HepG2 (cell line): ENCODE results near the gene ANKRD2. TPM values are rescaled to one million over a fixed set of nuclear protein-coding genes. Genes with fewer than 3 reads are reported as not detected.

Source experiments
- ATAC-seq: fragments of 200-7000 bp; cut with Tn5 transposase; 3 replicates; pipeline ENCODE4 v1.9.1; 2020; ENCODE audit warnings: mild to moderate bottlenecking, moderate library complexity
- BruUV-seq: library from RNA; stranded (reverse); fragments of 400-500 nt; replicated peaks from 2 replicates; lab custom pipeline; 2021; lab: Mats Ljungman, UMichigan
- CTCF ChIA-PET: fragments of 300-600 bp; formaldehyde crosslinking; extraction: SDS; loops from one replicate; lab custom pipeline; 2021; ENCODE audit warnings: low total read pairs, inconsistent platforms, low intra/inter-chr PET ratio; lab: Yijun Ruan, JAX
- POLR2A ChIA-PET: fragments of 350-600 bp; sonication (Branson Sonifier 250); formaldehyde crosslinking; loops from one replicate; lab custom pipeline; 2020; ENCODE audit warnings: antibody characterized with exemption, inconsistent platforms; lab: Yijun Ruan, JAX
- DNase-seq: peaks from one replicate; pipeline ENCODE4 v3.0.0-alpha.2; 2015; ENCODE audit warnings: low spot score
- FAIRE-seq: peaks from 3 replicates; lab custom pipeline; 2011; peaks lifted over from hg19 to GRCh38; lab: Jason Lieb, UNC
- H2AFZ ChIP-seq: one replicate; pipeline ENCODE4 v1.6.1; 2011; ENCODE audit warnings: low read length, inconsistent platforms
- H3K27ac ChIP-seq: fragments of 300-600 bp; 3 replicates; pipeline ENCODE4 v1.8.0; 2011; ENCODE audit warnings: mixed run types, mild to moderate bottlenecking, mixed read lengths, low read length, inconsistent platforms; ENCODE audit not compliant: insufficient read depth; ENCODE audit errors: extremely low read length
- H3K27me3 ChIP-seq, 2 experiments: fragments of 200-600 bp in 1 of 2; 2 replicates in 1 of 2; 3 replicates in 1 of 2; pipeline versions ENCODE4 v1.6.0 to v1.8.0; 2011; ENCODE audit warnings: low read length in 2 of 2, mild to moderate bottlenecking in 2 of 2, moderate library complexity in 2 of 2, inconsistent platforms in 1 of 2; ENCODE audit not compliant: insufficient read depth in 2 of 2, control insufficient read depth in 1 of 2
- H3K36me3 ChIP-seq, 2 experiments: fragments of 200-600 bp in 1 of 2; replicated peaks in 1 of 2; 2 replicates in 1 of 2; 3 replicates in 1 of 2; pipeline versions ENCODE4 v1.5.1 to v1.8.0; 2011; ENCODE audit warnings: low read length in 2 of 2, inconsistent platforms in 1 of 2; ENCODE audit not compliant: insufficient read depth in 2 of 2, control insufficient read depth in 1 of 2
- H3K4me1 ChIP-seq: 2 replicates; pipeline ENCODE4 v1.5.1; 2012; ENCODE audit warnings: low read length, inconsistent platforms; ENCODE audit not compliant: insufficient read depth
- H3K4me2 ChIP-seq: 2 replicates; pipeline ENCODE4 v1.6.0; 2011; ENCODE audit warnings: low read depth, low read length, inconsistent platforms
- H3K4me3 ChIP-seq, 3 experiments: fragments of 200-600 bp in 1 of 3; sonication (generic), shearing (Covaris generic) in 1 of 3; replicated peaks in 1 of 3; 2 replicates each; pipeline ENCODE4 v1.5.1; 2011 to 2016; ENCODE audit warnings: low read length in 3 of 3, inconsistent platforms in 2 of 3, low read depth in 2 of 3, mild to moderate bottlenecking in 2 of 3, control low read depth in 1 of 3, mixed read lengths in 1 of 3; ENCODE audit not compliant: insufficient read depth in 1 of 3
- H3K79me2 ChIP-seq: one replicate; pipeline ENCODE4 v1.6.1; 2011; ENCODE audit warnings: low read length, inconsistent platforms; ENCODE audit not compliant: insufficient read depth
- H3K9ac ChIP-seq: 2 replicates; pipeline ENCODE4 v1.6.0; 2011; ENCODE audit warnings: mild to moderate bottlenecking, low read depth, low read length, inconsistent platforms; ENCODE audit not compliant: insufficient read depth
- H3K9me3 ChIP-seq: 2 replicates; pipeline ENCODE4 v1.5.1; 2012; ENCODE audit warnings: mild to moderate bottlenecking, low read length
- H4K20me1 ChIP-seq: 2 replicates; pipeline ENCODE4 v1.6.0; 2011; ENCODE audit warnings: inconsistent platforms, mild to moderate bottlenecking, low read length, moderate library complexity; ENCODE audit not compliant: insufficient read depth
- BCL6 ChIP-seq: IDR thresholded peaks from 2 replicates; pipeline ENCODE4 v1.6.1; 2016; ENCODE audit warnings: missing genetic modification reagents, missing compliant biosample characterization
- IKZF5 ChIP-seq: IDR thresholded peaks from 2 replicates; pipeline ENCODE4 v1.6.1; 2018; ENCODE audit warnings: missing genetic modification reagents, mild to moderate bottlenecking, missing compliant biosample characterization
- ISX ChIP-seq: sonication (generic); formaldehyde crosslinking; conservative IDR thresholded peaks from 2 replicates; pipeline ENCODE4 v1.5.0; 2020; ENCODE audit warnings: missing genetic modification reagents
- MEIS2 ChIP-seq: sonication (generic); formaldehyde crosslinking; IDR thresholded peaks from 2 replicates; pipeline ENCODE4 v1.9.0; 2021; ENCODE audit warnings: mild to moderate bottlenecking, missing genetic modification reagents
- RAD51 ChIP-seq: fragments of 450-650 bp; IDR thresholded peaks from 2 replicates; pipeline ENCODE4 v1.6.1; 2016; ENCODE audit warnings: borderline replicate concordance
- SIX4 ChIP-seq: sonication (generic); formaldehyde crosslinking; IDR thresholded peaks from 2 replicates; pipeline ENCODE4 v1.4.0; 2020; ENCODE audit warnings: missing genetic modification reagents
- SMYD3 ChIP-seq: sonication (generic); formaldehyde crosslinking; IDR thresholded peaks from 2 replicates; pipeline ENCODE4 v1.8.1; 2023; ENCODE audit warnings: mild to moderate bottlenecking, missing genetic modification reagents
- SOX5 ChIP-seq: IDR thresholded peaks from 2 replicates; pipeline ENCODE4 v1.6.1; 2016; ENCODE audit warnings: borderline replicate concordance
- SPEN ChIP-seq: sonication (generic); formaldehyde crosslinking; IDR thresholded peaks from 2 replicates; pipeline ENCODE4 v1.5.1; 2020; ENCODE audit warnings: low read depth, mild to moderate bottlenecking, missing genetic modification reagents
- TGIF2 ChIP-seq: IDR thresholded peaks from 2 replicates; pipeline ENCODE4 v1.6.1; 2016; ENCODE audit warnings: control low read depth, missing compliant biosample characterization
- ZBTB43 ChIP-seq: sonication (generic); formaldehyde crosslinking; conservative IDR thresholded peaks from 2 replicates; pipeline ENCODE4 v1.4.0; 2020; ENCODE audit warnings: missing genetic modification reagents
- ZFAT ChIP-seq: sonication (generic); formaldehyde crosslinking; conservative IDR thresholded peaks from 2 replicates; pipeline ENCODE4 v1.8.1; 2023; ENCODE audit warnings: missing genetic modification reagents, inconsistent platforms
- ZFY ChIP-seq: sonication (generic); formaldehyde crosslinking; IDR thresholded peaks from 2 replicates; pipeline ENCODE4 v1.4.0; 2020; ENCODE audit warnings: missing genetic modification reagents
- ZNF205 ChIP-seq: IDR thresholded peaks from 2 replicates; pipeline ENCODE4 v1.6.1; 2018; ENCODE audit warnings: missing biosample characterization, missing genetic modification reagents
- ZNF34 ChIP-seq: sonication (generic); formaldehyde crosslinking; IDR thresholded peaks from 2 replicates; pipeline ENCODE4 v1.4.0; 2020; ENCODE audit warnings: mild to moderate bottlenecking, missing genetic modification reagents, borderline replicate concordance
- ZNF670 ChIP-seq: sonication (generic); formaldehyde crosslinking; IDR thresholded peaks from 2 replicates; pipeline ENCODE4 v1.8.0; 2022; ENCODE audit warnings: mild to moderate bottlenecking, missing genetic modification reagents, borderline replicate concordance
- ZNF737 ChIP-seq: sonication (generic); formaldehyde crosslinking; IDR thresholded peaks from 2 replicates; pipeline ENCODE4 v1.5.0; 2020; ENCODE audit warnings: missing genetic modification reagents, mild to moderate bottlenecking, borderline replicate concordance
- ZNF891 ChIP-seq: sonication (generic); formaldehyde crosslinking; IDR thresholded peaks from 2 replicates; pipeline ENCODE4 v1.5.0; 2020; ENCODE audit warnings: mild to moderate bottlenecking, missing genetic modification reagents
- WGBS: methylation state at CpG from one replicate; pipeline ENCODE4 v1.1.6; 2017; ENCODE audit warnings: low lambda C conversion rate; 5-methylcytosine and 5-hydroxymethylcytosine counted together
- in situ Hi-C: cut with HindIII; loops from 2 replicates; pipeline ENCODE4 v1.10.0; 2017; ENCODE audit warnings: low pct_unique_long_range_greater_than_20kb; ENCODE audit not compliant: extremely low pct_ligation_motif_present
- intact Hi-C: fragments of 100-400 bp; cut with micrococcal nuclease; formaldehyde crosslinking; loops from one replicate; pipeline ENCODE4 v1.10.0; 2022; ENCODE audit not compliant: unreplicated experiment
- polyA plus RNA-seq, 8 experiments: library from polyadenylated mRNA; depleted of rRNA in 3 of 8; stranded (reverse) in 7 of 8; unstranded in 1 of 8; fragments of >200 nt; fragmentation: Illumina TruSeq in 4 of 8; extraction: Trizol in 4 of 8; gene quantifications; 2 replicates each; pipeline versions ENCODE4 v1.2.1 to v1.2.3, GENCODE V29; 2011 to 2016; ENCODE audit warnings: low read depth in 4 of 8, missing spikeins in 1 of 8, mixed read lengths in 1 of 8; ENCODE audit not compliant: insufficient read depth in 1 of 8
- total RNA-seq, 5 experiments: library from RNA; depleted of rRNA; stranded (reverse); fragments of >200 nt; fragmentation: Illumina TruSeq; extraction: Trizol; gene quantifications; 2 replicates each; pipeline ENCODE4 v1.2.3, GENCODE V29; 2016; ENCODE audit warnings: low read depth in 1 of 5
- TF ChIP-seq, protein P1 (sequence below): sonication (generic); formaldehyde crosslinking; IDR thresholded peaks from 2 replicates; pipeline ENCODE4 v1.8.1; 2023; ENCODE audit warnings: missing genetic modification reagents, inconsistent platforms, borderline replicate concordance
- TF ChIP-seq, protein P2 (sequence below): sonication (generic); formaldehyde crosslinking; conservative IDR thresholded peaks from 2 replicates; pipeline ENCODE4 v1.8.1; 2023; ENCODE audit warnings: missing genetic modification reagents
- TF ChIP-seq, protein P3 (sequence below): sonication (generic); formaldehyde crosslinking; IDR thresholded peaks from 2 replicates; pipeline ENCODE4 v1.4.0; 2020; ENCODE audit warnings: low read depth, mild to moderate bottlenecking, missing genetic modification reagents

The ANKRD2 gene
- total and polyA plus RNA-seq, 2 of the 13 experiments (the other 11 are each of a cell fraction or from before 2014, with no cell fraction given): not detected

DNA sequence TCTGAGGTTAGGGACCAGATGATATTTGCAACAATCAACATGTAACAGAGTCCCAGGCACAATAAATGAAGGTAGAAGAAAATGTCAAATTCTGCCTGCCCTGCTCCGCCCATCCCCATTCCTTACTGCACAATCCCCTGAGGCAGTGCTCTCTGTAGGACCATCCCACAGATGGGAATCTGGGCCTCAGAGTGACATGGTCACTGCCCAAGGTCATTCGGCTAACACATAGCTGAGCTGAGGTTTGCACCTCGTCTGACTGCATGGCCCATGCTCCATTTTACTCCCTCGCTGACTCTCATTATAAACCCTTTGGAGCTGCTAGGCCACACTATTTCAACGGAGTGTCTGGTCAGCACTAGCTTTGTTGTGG is 12.8 kb downstream of the ANKRD2 start:
- Histone ChIP-seq H3K9me3 (no peaks in the 10 kb centered on the region), H4K20me1 (no peaks in the 10 kb centered on the region), H3K36me3 (no peaks in the 10 kb centered on the region; a peak in 1 of 5 replicates), H3K27ac (peak overlapping the region; percentile 69), H3K4me3 (peak overlapping the region in 1 of 3 experiments; percentile 72; a peak in 1 of 6 replicates), H3K79me2 (peaks cover 3% of the 10 kb centered on the region), H3K27me3 (peaks cover 0 to 8% of the 10 kb centered on the region in 2 experiments; a peak in 1 of 5 replicates), H3K4me2 (peak overlapping the region; percentile 91), H2AFZ (no peak overlapping the region), H3K9ac (no peak overlapping the region), H3K4me1 (peaks cover 72% of the 10 kb centered on the region)
- ATAC-seq: no peak
- peak; percentile 12 for FAIRE-seq
- DNase-seq: no peak
- ChIA-PET POLR2A (interaction anchor here (1.8 to 2.9 kb wide), 4 partner anchors 10 to 102 kb away, joined by 8 to 23 read pairs (median 12); partner anchors contain the start of genes ANKRD2 and AVPI1), CTCF (no interaction called here)
- no TSS peak for BruUV-seq
- in situ Hi-C loops (no loop called here), intact Hi-C loops (no loop called here)
- 47% methylated on average over 4 of the region's 5 CpGs for WGBS
- TF ChIP-seq, protein P1, sequence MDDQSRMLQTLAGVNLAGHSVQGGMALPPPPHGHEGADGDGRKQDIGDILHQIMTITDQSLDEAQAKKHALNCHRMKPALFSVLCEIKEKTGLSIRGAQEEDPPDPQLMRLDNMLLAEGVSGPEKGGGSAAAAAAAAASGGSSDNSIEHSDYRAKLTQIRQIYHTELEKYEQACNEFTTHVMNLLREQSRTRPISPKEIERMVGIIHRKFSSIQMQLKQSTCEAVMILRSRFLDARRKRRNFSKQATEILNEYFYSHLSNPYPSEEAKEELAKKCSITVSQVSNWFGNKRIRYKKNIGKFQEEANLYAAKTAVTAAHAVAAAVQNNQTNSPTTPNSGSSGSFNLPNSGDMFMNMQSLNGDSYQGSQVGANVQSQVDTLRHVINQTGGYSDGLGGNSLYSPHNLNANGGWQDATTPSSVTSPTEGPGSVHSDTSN (CRISPR knock-in tag): no peak
- TF ChIP-seq ZNF737: no peak
- TF ChIP-seq SMYD3 (CRISPR knock-in tag): no peak
- TF ChIP-seq ZFY: 0 out of 2 replicates have a peak, but pooled peaks have one; percentile 40
- no peak for TF ChIP-seq ZNF34
- no peak for TF ChIP-seq IKZF5 (CRISPR knock-in tag)
- 0 out of 2 replicates have a peak, but pooled peaks have one; percentile 2 for TF ChIP-seq ZBTB43 (CRISPR knock-in tag)
- no peak for TF ChIP-seq TGIF2 (CRISPR knock-in tag)
- TF ChIP-seq, protein P2, sequence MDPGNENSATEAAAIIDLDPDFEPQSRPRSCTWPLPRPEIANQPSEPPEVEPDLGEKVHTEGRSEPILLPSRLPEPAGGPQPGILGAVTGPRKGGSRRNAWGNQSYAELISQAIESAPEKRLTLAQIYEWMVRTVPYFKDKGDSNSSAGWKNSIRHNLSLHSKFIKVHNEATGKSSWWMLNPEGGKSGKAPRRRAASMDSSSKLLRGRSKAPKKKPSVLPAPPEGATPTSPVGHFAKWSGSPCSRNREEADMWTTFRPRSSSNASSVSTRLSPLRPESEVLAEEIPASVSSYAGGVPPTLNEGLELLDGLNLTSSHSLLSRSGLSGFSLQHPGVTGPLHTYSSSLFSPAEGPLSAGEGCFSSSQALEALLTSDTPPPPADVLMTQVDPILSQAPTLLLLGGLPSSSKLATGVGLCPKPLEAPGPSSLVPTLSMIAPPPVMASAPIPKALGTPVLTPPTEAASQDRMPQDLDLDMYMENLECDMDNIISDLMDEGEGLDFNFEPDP (CRISPR knock-in tag): no peak
- TF ChIP-seq, protein P3, sequence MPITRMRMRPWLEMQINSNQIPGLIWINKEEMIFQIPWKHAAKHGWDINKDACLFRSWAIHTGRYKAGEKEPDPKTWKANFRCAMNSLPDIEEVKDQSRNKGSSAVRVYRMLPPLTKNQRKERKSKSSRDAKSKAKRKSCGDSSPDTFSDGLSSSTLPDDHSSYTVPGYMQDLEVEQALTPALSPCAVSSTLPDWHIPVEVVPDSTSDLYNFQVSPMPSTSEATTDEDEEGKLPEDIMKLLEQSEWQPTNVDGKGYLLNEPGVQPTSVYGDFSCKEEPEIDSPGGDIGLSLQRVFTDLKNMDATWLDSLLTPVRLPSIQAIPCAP (CRISPR knock-in tag): no peak
- TF ChIP-seq ZNF670 (CRISPR knock-in tag): no peak
- TF ChIP-seq RAD51: 0 out of 2 replicates have a peak, but pooled peaks have one; percentile 1
- TF ChIP-seq ISX: 0 out of 2 replicates have a peak, but pooled peaks have one; percentile 6
- TF ChIP-seq SPEN: no peak
- TF ChIP-seq BCL6 (CRISPR knock-in tag): no peak
- TF ChIP-seq SIX4 (CRISPR knock-in tag): no peak
- TF ChIP-seq ZFAT (CRISPR knock-in tag): no peak
- TF ChIP-seq ZNF205 (CRISPR knock-in tag): no peak
- TF ChIP-seq SOX5 (CRISPR knock-in tag): no peak
- TF ChIP-seq MEIS2: 0 out of 2 replicates have a peak, but pooled peaks have one; percentile 51
- 0 out of 2 replicates have a peak, but pooled peaks have one; percentile 42 for TF ChIP-seq ZNF891 (CRISPR knock-in tag)
